HepG2 (cell line): ENCODE results near the gene CSNK1D. TPM values are rescaled to one million over a fixed set of nuclear protein-coding genes. Genes with fewer than 3 reads are reported as not detected.

Experiments
- ARHGAP35 ChIP-seq: sonication (generic); formaldehyde crosslinking; IDR thresholded peaks from 2 replicates; pipeline ENCODE4 v1.9.0; 2022; ENCODE audit warnings: mild to moderate bottlenecking, inconsistent platforms, moderate library complexity, missing genetic modification reagents, borderline replicate concordance
- ATAD3A ChIP-seq: sonication (generic); formaldehyde crosslinking; IDR thresholded peaks from 2 replicates; pipeline ENCODE4 v1.4.0; 2020; ENCODE audit warnings: missing genetic modification reagents
- FOXO1 ChIP-seq: sonication (generic); formaldehyde crosslinking; IDR thresholded peaks from 2 replicates; pipeline ENCODE4 v1.4.0; 2020; ENCODE audit warnings: missing genetic modification reagents
- NCOR1 ChIP-seq: fragments of 200-600 bp; sonication (generic); IDR thresholded peaks from 2 replicates; pipeline ENCODE4 v1.7.0; 2017; ENCODE audit warnings: antibody characterized with exemption, low read length, borderline replicate concordance
- SP1 ChIP-seq, 2 experiments: fragments of 450-650 bp in 1 of 2; sonication (generic) in 1 of 2; formaldehyde crosslinking in 1 of 2; IDR thresholded peaks; 2 replicates each; pipeline versions ENCODE4 v1.4.0 to v1.6.1; 2016 to 2020; ENCODE audit warnings: missing genetic modification reagents in 1 of 2
- ZMYM4 ChIP-seq: sonication (generic); formaldehyde crosslinking; IDR thresholded peaks from 2 replicates; pipeline ENCODE4 v1.8.1; 2023; ENCODE audit warnings: mild to moderate bottlenecking, missing genetic modification reagents
- ZNF776 ChIP-seq: sonication (generic); formaldehyde crosslinking; IDR thresholded peaks from 2 replicates; pipeline ENCODE4 v1.4.0; 2020; ENCODE audit warnings: mild to moderate bottlenecking, missing genetic modification reagents
- ZNF788 ChIP-seq: sonication (generic); formaldehyde crosslinking; IDR thresholded peaks from 2 replicates; pipeline ENCODE4 v1.5.0; 2020; ENCODE audit warnings: mild to moderate bottlenecking, missing genetic modification reagents, borderline replicate concordance
- polyA plus RNA-seq, 8 experiments: library from polyadenylated mRNA; depleted of rRNA in 3 of 8; stranded (reverse) in 7 of 8; unstranded in 1 of 8; fragments of >200 nt; fragmentation: Illumina TruSeq in 4 of 8; extraction: Trizol in 4 of 8; gene quantifications; 2 replicates each; pipeline versions ENCODE4 v1.2.1 to v1.2.3, GENCODE V29; 2011 to 2016; ENCODE audit warnings: low read depth in 4 of 8, missing spikeins in 1 of 8, mixed read lengths in 1 of 8; ENCODE audit not compliant: insufficient read depth in 1 of 8
- total RNA-seq, 5 experiments: library from RNA; depleted of rRNA; stranded (reverse); fragments of >200 nt; fragmentation: Illumina TruSeq; extraction: Trizol; gene quantifications; 2 replicates each; pipeline ENCODE4 v1.2.3, GENCODE V29; 2016; ENCODE audit warnings: low read depth in 1 of 5
- TF ChIP-seq, protein P1 (sequence below): sonication (generic); formaldehyde crosslinking; conservative IDR thresholded peaks from 2 replicates; pipeline ENCODE4 v1.4.0; 2020; ENCODE audit warnings: missing genetic modification reagents
- TF ChIP-seq, protein P2 (sequence below): sonication (generic); formaldehyde crosslinking; IDR thresholded peaks from 2 replicates; pipeline ENCODE4 v1.4.0; 2020; ENCODE audit warnings: low read depth, missing genetic modification reagents
- TF ChIP-seq, protein P3 (sequence below): sonication (generic); formaldehyde crosslinking; IDR thresholded peaks from 2 replicates; pipeline ENCODE4 v1.5.0; 2020; ENCODE audit warnings: missing genetic modification reagents
- TF ChIP-seq, protein P4 (sequence below): sonication (generic); formaldehyde crosslinking; IDR thresholded peaks from 2 replicates; pipeline ENCODE4 v1.4.0; 2020; ENCODE audit warnings: mild to moderate bottlenecking, low read depth, missing genetic modification reagents

The CSNK1D gene
- total and polyA plus RNA-seq, 2 of the 13 experiments (the other 11 are each of a cell fraction or from before 2014, with no cell fraction given), result 31.5 to 128 TPM

DNA sequence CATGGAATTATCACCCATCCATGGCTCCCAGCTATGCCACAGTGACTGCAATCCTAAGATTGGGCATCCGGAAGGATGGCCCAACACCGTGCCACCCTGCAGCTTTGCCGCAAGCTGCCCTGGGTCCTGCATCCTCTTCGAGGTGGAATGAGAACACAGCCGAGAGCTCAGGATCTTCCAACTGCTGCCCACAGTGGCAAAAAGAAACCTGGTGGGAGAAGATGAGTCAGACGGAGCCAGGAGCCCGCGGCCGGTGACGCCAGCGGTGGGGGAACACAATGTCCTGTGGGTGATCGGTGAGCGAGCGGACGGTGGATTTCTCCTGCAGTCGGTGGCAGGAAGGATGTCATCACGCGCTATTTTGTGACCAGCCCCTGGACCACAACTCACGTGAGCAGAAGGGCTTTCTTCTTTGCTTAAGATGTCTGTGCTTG, 23.8 kb upstream of the CSNK1D start (continued):
- TF ChIP-seq NCOR1, result 0 out of 2 replicates have a peak, but pooled peaks have one; percentile 8
- no peak for TF ChIP-seq ZMYM4 (CRISPR knock-in tag)
- TF ChIP-seq ATAD3A (CRISPR knock-in tag), result no peak
- 0 out of 2 replicates have a peak, but pooled peaks have one; percentile 20 for TF ChIP-seq FOXO1 (CRISPR knock-in tag)
- TF ChIP-seq, protein P1, sequence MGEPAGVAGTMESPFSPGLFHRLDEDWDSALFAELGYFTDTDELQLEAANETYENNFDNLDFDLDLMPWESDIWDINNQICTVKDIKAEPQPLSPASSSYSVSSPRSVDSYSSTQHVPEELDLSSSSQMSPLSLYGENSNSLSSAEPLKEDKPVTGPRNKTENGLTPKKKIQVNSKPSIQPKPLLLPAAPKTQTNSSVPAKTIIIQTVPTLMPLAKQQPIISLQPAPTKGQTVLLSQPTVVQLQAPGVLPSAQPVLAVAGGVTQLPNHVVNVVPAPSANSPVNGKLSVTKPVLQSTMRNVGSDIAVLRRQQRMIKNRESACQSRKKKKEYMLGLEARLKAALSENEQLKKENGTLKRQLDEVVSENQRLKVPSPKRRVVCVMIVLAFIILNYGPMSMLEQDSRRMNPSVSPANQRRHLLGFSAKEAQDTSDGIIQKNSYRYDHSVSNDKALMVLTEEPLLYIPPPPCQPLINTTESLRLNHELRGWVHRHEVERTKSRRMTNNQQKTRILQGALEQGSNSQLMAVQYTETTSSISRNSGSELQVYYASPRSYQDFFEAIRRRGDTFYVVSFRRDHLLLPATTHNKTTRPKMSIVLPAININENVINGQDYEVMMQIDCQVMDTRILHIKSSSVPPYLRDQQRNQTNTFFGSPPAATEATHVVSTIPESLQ (CRISPR knock-in tag), result no peak
- TF ChIP-seq ZNF776 (CRISPR knock-in tag), result no peak
- TF ChIP-seq, protein P2, sequence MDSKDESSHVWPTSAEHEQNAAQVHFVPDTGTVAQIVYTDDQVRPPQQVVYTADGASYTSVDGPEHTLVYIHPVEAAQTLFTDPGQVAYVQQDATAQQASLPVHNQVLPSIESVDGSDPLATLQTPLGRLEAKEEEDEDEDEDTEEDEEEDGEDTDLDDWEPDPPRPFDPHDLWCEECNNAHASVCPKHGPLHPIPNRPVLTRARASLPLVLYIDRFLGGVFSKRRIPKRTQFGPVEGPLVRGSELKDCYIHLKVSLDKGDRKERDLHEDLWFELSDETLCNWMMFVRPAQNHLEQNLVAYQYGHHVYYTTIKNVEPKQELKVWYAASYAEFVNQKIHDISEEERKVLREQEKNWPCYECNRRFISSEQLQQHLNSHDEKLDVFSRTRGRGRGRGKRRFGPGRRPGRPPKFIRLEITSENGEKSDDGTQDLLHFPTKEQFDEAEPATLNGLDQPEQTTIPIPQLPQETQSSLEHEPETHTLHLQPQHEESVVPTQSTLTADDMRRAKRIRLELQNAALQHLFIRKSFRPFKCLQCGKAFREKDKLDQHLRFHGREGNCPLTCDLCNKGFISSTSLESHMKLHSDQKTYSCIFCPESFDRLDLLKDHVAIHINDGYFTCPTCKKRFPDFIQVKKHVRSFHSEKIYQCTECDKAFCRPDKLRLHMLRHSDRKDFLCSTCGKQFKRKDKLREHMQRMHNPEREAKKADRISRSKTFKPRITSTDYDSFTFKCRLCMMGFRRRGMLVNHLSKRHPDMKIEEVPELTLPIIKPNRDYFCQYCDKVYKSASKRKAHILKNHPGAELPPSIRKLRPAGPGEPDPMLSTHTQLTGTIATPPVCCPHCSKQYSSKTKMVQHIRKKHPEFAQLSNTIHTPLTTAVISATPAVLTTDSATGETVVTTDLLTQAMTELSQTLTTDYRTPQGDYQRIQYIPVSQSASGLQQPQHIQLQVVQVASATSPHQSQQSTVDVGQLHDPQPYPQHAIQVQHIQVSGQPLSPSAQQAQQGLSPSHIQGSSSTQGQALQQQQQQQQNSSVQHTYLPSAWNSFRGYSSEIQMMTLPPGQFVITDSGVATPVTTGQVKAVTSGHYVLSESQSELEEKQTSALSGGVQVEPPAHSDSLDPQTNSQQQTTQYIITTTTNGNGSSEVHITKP (CRISPR knock-in tag), result no peak
- TF ChIP-seq ARHGAP35 (CRISPR knock-in tag), result no peak
- TF ChIP-seq ZNF788 (CRISPR knock-in tag), result 0 out of 2 replicates have a peak, but pooled peaks have one; percentile 0
- no peak for TF ChIP-seq SP1 (IDR thresholded peaks at IDR 0.05)
- TF ChIP-seq SP1 (CRISPR knock-in tag; IDR thresholded peaks at IDR 0.05), result 0 out of 2 replicates have a peak, but pooled peaks have one; percentile 17
- TF ChIP-seq, protein P3, sequence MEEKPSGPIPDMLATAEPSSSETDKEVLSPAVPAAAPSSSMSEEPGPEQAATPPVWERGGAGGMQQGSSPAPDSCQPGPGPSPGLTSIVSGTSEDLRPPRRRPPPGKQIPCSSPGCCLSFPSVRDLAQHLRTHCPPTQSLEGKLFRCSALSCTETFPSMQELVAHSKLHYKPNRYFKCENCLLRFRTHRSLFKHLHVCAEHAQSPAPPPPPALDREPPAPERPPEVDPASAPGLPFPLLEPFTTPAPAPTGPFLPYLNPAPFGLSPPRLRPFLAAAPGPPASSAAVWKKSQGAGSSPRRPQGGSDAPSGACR (CRISPR knock-in tag), result no peak
- TF ChIP-seq, protein P4, sequence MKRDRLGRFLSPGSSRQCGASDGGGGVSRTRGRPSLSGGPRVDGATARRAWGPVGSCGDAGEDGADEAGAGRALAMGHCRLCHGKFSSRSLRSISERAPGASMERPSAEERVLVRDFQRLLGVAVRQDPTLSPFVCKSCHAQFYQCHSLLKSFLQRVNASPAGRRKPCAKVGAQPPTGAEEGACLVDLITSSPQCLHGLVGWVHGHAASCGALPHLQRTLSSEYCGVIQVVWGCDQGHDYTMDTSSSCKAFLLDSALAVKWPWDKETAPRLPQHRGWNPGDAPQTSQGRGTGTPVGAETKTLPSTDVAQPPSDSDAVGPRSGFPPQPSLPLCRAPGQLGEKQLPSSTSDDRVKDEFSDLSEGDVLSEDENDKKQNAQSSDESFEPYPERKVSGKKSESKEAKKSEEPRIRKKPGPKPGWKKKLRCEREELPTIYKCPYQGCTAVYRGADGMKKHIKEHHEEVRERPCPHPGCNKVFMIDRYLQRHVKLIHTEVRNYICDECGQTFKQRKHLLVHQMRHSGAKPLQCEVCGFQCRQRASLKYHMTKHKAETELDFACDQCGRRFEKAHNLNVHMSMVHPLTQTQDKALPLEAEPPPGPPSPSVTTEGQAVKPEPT (CRISPR knock-in tag), result no peak
